ENCODE measurements around the gene FOXK2. TPM values are rescaled to one million over a fixed set of nuclear protein-coding genes. Genes with fewer than 3 reads are reported as not detected.

FOXK2 gene
- total RNA-seq, 4 donors from 2014 or later = 40.4 to 76.7 (median 52.4) TPM

- TF ChIP-seq, protein P1, sequence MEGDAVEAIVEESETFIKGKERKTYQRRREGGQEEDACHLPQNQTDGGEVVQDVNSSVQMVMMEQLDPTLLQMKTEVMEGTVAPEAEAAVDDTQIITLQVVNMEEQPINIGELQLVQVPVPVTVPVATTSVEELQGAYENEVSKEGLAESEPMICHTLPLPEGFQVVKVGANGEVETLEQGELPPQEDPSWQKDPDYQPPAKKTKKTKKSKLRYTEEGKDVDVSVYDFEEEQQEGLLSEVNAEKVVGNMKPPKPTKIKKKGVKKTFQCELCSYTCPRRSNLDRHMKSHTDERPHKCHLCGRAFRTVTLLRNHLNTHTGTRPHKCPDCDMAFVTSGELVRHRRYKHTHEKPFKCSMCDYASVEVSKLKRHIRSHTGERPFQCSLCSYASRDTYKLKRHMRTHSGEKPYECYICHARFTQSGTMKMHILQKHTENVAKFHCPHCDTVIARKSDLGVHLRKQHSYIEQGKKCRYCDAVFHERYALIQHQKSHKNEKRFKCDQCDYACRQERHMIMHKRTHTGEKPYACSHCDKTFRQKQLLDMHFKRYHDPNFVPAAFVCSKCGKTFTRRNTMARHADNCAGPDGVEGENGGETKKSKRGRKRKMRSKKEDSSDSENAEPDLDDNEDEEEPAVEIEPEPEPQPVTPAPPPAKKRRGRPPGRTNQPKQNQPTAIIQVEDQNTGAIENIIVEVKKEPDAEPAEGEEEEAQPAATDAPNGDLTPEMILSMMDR (IDR thresholded peaks at IDR 0.05) = no peak
- TF ChIP-seq POLR2A (IDR thresholded peaks at IDR 0.05) = no peak
- DNase-seq (ENCODE audit: low spot score in 2 of 2) = peak; percentile 47 to 94
- WGBS, 2 donors = 33 to 50% methylated on average over 8 of the region's 8 CpGs
- no peak overlapping the region for H3K4me3 ChIP-seq (ENCODE audit: low read depth, poor library complexity, severe bottlenecking)
- intact Hi-C loops (cut with DNase I; ENCODE audit: low total_unique reads) = no loop called here
Observed at GRCh38 chr17:82489117-82489516, 30.4 kb upstream of the FOXK2 start.

DNA sequence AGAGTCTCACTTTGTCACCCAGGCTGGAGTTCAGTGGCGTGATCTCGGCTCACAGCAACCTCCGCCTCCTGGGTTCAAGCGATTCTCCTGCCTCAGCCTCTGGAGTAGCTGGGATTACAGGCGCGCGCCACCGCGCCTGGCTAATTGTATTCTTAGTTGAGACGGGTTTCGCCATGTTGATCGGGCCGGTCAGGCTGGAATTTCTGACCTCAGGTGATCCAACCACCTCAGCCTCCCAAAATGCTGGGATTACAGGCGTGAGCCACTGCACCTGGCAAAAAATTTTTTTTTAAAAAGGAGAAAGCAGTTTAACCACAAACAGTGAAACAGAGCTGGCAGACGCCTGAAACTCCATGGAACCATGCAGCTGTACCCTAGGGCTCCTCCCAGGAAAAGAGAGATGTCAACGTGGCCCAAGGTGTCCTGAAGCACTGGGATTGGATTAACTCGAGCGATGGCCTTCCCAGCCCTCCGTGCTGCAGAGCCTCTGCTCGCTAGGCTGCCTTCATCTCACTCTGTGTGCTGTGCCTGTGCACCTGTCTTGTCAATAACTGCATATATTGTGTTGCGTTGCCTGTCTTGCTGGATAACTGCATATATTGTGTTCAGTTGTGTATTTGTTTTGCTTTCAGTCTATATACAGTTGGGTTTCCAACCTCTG, 29.6 kb upstream of the FOXK2 start:
- 85 to 90% methylated on average over 21 of the region's 21 CpGs for WGBS, 2 donors
- TF ChIP-seq, protein P1 (IDR thresholded peaks at IDR 0.05) = no peak
- TF ChIP-seq POLR2A (IDR thresholded peaks at IDR 0.05) = no peak
- H3K4me3 ChIP-seq (ENCODE audit: low read depth, poor library complexity, severe bottlenecking) = no peak overlapping the region
- intact Hi-C loops (cut with DNase I; ENCODE audit: low total_unique reads) = no loop called here
- DNase-seq (ENCODE audit: low spot score in 2 of 2) = no peak

- no peak overlapping the region for H3K4me3 ChIP-seq (ENCODE audit: low read depth, poor library complexity, severe bottlenecking)
- no peak for DNase-seq (ENCODE audit: low spot score in 2 of 2)
- intact Hi-C loops (cut with DNase I; ENCODE audit: low total_unique reads) = no loop called here
- WGBS, 2 donors = 89 to 93% methylated on average over 20 to 25 of the region's 25 CpGs
- no peak for TF ChIP-seq POLR2A (IDR thresholded peaks at IDR 0.05)
- TF ChIP-seq, protein P1 (IDR thresholded peaks at IDR 0.05) = no peak
Observed at GRCh38 chr17:82490512-82491195, 28.9 kb upstream of the FOXK2 start.

DNA sequence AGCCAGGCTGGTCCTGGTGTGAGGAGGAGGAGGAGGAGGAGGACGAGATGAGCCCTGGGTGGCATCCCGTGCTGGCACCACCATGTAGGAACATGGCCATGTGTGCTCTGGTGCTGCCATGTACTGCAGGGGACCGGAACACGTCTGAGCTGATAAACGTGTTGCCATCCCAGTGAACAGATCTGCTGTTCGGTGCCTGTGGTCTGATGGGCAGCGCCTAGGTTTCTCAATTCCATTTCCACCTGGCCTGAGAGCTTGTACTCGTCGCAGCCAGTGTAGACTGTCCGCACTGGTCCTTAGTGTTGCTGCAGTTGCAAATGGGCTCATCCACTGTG, 28.4 kb upstream of the FOXK2 start:
- no peak overlapping the region for H3K4me3 ChIP-seq (ENCODE audit: low read depth, poor library complexity, severe bottlenecking)
- no peak for DNase-seq (ENCODE audit: low spot score in 2 of 2)
- no peak for TF ChIP-seq POLR2A (IDR thresholded peaks at IDR 0.05)
- TF ChIP-seq, protein P1 (IDR thresholded peaks at IDR 0.05) = no peak
- WGBS, 2 donors = 79 to 94% methylated on average over 7 to 10 of the region's 10 CpGs
- intact Hi-C loops (cut with DNase I; ENCODE audit: low total_unique reads) = no loop called here

GRCh38 chr17:82491533-82491932, 28.0 kb upstream of the FOXK2 start:
- intact Hi-C loops (cut with DNase I; ENCODE audit: low total_unique reads) = no loop called here
- H3K4me3 ChIP-seq (ENCODE audit: low read depth, poor library complexity, severe bottlenecking) = no peak overlapping the region
- TF ChIP-seq, protein P1 (IDR thresholded peaks at IDR 0.05) = no peak
- TF ChIP-seq POLR2A (IDR thresholded peaks at IDR 0.05) = no peak
- 86 to 99% methylated on average over 11 to 13 of the region's 15 CpGs for WGBS, 2 donors
- DNase-seq (ENCODE audit: low spot score in 2 of 2) = no peak
